Measurements from ENCODE around the gene CAV1.

The CAV1 gene

GRCh38 chr7:116571552-116571951, 46.7 kb downstream of the CAV1 start:
- Histone ChIP-seq H3K79me1 (replicated peaks; ENCODE audit: low read length, poor library complexity, severe bottlenecking) (no peaks in the 10 kb centered on the region), H4K8ac (ENCODE audit: low read length) (no peak overlapping the region), H3K27me3 (ENCODE audit: control insufficient read depth in 1 of 2, insufficient read depth in 1 of 2, low read length in 2 of 2) (no peaks in the 10 kb centered on the region), H3K4ac (ENCODE audit: low read depth in 1 of 2, low read length in 2 of 2) (no peak overlapping the region), H3K23ac (ENCODE audit: low read length in 2 of 2) (no peak overlapping the region), H3K9me3 (ENCODE audit: control insufficient read depth, low read length) (no peaks in the 10 kb centered on the region), H2BK120ac (ENCODE audit: low read depth, low read length) (no peak overlapping the region), H3K14ac (ENCODE audit: low read length in 2 of 2) (no peak overlapping the region), H3K4me3 (ENCODE audit: insufficient read depth in 1 of 2, low read depth in 1 of 2, low read length in 2 of 2) (no peak overlapping the region), H3K27ac (ENCODE audit: low read length, poor library complexity, severe bottlenecking) (peak overlapping the region; percentile 69), H3K4me1 (ENCODE audit: control insufficient read depth, insufficient read depth, low read depth, low read length) (peaks cover under 1% of the 10 kb centered on the region), H2AFZ (ENCODE audit: low read depth, low read length) (no peak overlapping the region), H3K4me2 (ENCODE audit: low read length, poor library complexity, severe bottlenecking) (no peak overlapping the region), H2BK12ac (ENCODE audit: low read length in 2 of 2) (no peak overlapping the region), H2AK5ac (ENCODE audit: low read length, severe bottlenecking) (no peak overlapping the region), H3K9ac (ENCODE audit: low read length) (peak overlapping the region; percentile 79), H3K36me3 (ENCODE audit: control insufficient read depth in 1 of 2, insufficient read depth in 2 of 2, low read depth in 1 of 2, low read length in 2 of 2) (no peaks in the 10 kb centered on the region), H2BK5ac (ENCODE audit: low read depth, low read length, poor library complexity, severe bottlenecking) (no peak overlapping the region), H4K91ac (ENCODE audit: low read length) (no peak overlapping the region), H2BK15ac (ENCODE audit: low read depth, poor library complexity, severe bottlenecking) (no peak overlapping the region), H3K18ac (ENCODE audit: low read depth in 1 of 2, low read length in 2 of 2) (no peak overlapping the region)
- WGBS, result 50% methylated on average over 1 of the region's 2 CpGs
- no peak for DNase-seq

- no peak for DNase-seq
- peak overlapping the region; percentile 79 for H3K9ac ChIP-seq (ENCODE audit: low read length)
- WGBS, result 90% methylated on average over 2 of the region's 3 CpGs
- H3K14ac ChIP-seq (ENCODE audit: low read length in 2 of 2), result no peak overlapping the region
- no peak overlapping the region for H2BK15ac ChIP-seq (ENCODE audit: low read depth, poor library complexity, severe bottlenecking)
- no peak overlapping the region for H2BK5ac ChIP-seq (ENCODE audit: low read depth, low read length, poor library complexity, severe bottlenecking)
- no peak overlapping the region for H3K4me2 ChIP-seq (ENCODE audit: low read length, poor library complexity, severe bottlenecking)
- H2AFZ ChIP-seq (ENCODE audit: low read depth, low read length), result no peak overlapping the region
- no peak overlapping the region for H3K4me3 ChIP-seq (ENCODE audit: insufficient read depth in 1 of 2, low read depth in 1 of 2, low read length in 2 of 2)
- H3K23ac ChIP-seq (ENCODE audit: low read length in 2 of 2), result no peak overlapping the region
- H2BK120ac ChIP-seq (ENCODE audit: low read depth, low read length), result no peak overlapping the region
- peaks cover 4% of the 10 kb centered on the region for H3K4me1 ChIP-seq (ENCODE audit: control insufficient read depth, insufficient read depth, low read depth, low read length)
- H3K9me3 ChIP-seq (ENCODE audit: control insufficient read depth, low read length), result no peaks in the 10 kb centered on the region
- H3K27ac ChIP-seq (ENCODE audit: low read length, poor library complexity, severe bottlenecking), result no peak overlapping the region
- no peak overlapping the region for H3K4ac ChIP-seq (ENCODE audit: low read depth in 1 of 2, low read length in 2 of 2)
- no peaks in the 10 kb centered on the region for H3K79me1 ChIP-seq (replicated peaks; ENCODE audit: low read length, poor library complexity, severe bottlenecking)
- no peak overlapping the region for H2BK12ac ChIP-seq (ENCODE audit: low read length in 2 of 2)
- no peaks in the 10 kb centered on the region for H3K36me3 ChIP-seq (ENCODE audit: control insufficient read depth in 1 of 2, insufficient read depth in 2 of 2, low read depth in 1 of 2, low read length in 2 of 2)
- H3K27me3 ChIP-seq (ENCODE audit: control insufficient read depth in 1 of 2, insufficient read depth in 1 of 2, low read length in 2 of 2), result no peaks in the 10 kb centered on the region
- H4K8ac ChIP-seq (ENCODE audit: low read length), result no peak overlapping the region
- no peak overlapping the region for H2AK5ac ChIP-seq (ENCODE audit: low read length, severe bottlenecking)
- H4K91ac ChIP-seq (ENCODE audit: low read length), result no peak overlapping the region
- no peak overlapping the region for H3K18ac ChIP-seq (ENCODE audit: low read depth in 1 of 2, low read length in 2 of 2)
These were observed 47.2 kb downstream of the CAV1 start for GRCh38 chr7:116572036-116572435.

- Histone ChIP-seq H3K9ac (ENCODE audit: low read length) (peak overlapping the region; percentile 47), H3K4ac (ENCODE audit: low read depth in 1 of 2, low read length in 2 of 2) (peak overlapping the region in 1 of 2 experiments; percentile 37), H4K91ac (ENCODE audit: low read length) (no peak overlapping the region), H3K4me3 (ENCODE audit: insufficient read depth in 1 of 2, low read depth in 1 of 2, low read length in 2 of 2) (no peak overlapping the region), H2BK12ac (ENCODE audit: low read length in 2 of 2) (peak overlapping the region in 1 of 2 experiments; percentile 63), H2AFZ (ENCODE audit: low read depth, low read length) (no peak overlapping the region), H3K79me1 (replicated peaks; ENCODE audit: low read length, poor library complexity, severe bottlenecking) (no peaks in the 10 kb centered on the region), H3K27me3 (ENCODE audit: control insufficient read depth in 1 of 2, insufficient read depth in 1 of 2, low read length in 2 of 2) (no peaks in the 10 kb centered on the region), H3K14ac (ENCODE audit: low read length in 2 of 2) (no peak overlapping the region), H2BK15ac (ENCODE audit: low read depth, poor library complexity, severe bottlenecking) (no peak overlapping the region), H3K9me3 (ENCODE audit: control insufficient read depth, low read length) (peaks cover under 1% of the 10 kb centered on the region), H2BK120ac (ENCODE audit: low read depth, low read length) (no peak overlapping the region), H3K18ac (ENCODE audit: low read depth in 1 of 2, low read length in 2 of 2) (no peak overlapping the region), H4K8ac (ENCODE audit: low read length) (no peak overlapping the region), H3K36me3 (ENCODE audit: control insufficient read depth in 1 of 2, insufficient read depth in 2 of 2, low read depth in 1 of 2, low read length in 2 of 2) (no peaks in the 10 kb centered on the region), H2AK5ac (ENCODE audit: low read length, severe bottlenecking) (no peak overlapping the region), H3K4me1 (ENCODE audit: control insufficient read depth, insufficient read depth, low read depth, low read length) (peaks cover 5% of the 10 kb centered on the region), H3K23ac (ENCODE audit: low read length in 2 of 2) (no peak overlapping the region), H3K4me2 (ENCODE audit: low read length, poor library complexity, severe bottlenecking) (no peak overlapping the region), H2BK5ac (ENCODE audit: low read depth, low read length, poor library complexity, severe bottlenecking) (no peak overlapping the region), H3K27ac (ENCODE audit: low read length, poor library complexity, severe bottlenecking) (no peak overlapping the region)
- no peak for DNase-seq
These were observed 48.7 kb downstream of the CAV1 start for GRCh38 chr7:116573541-116573940.

GRCh38 chr7:116574025-116574822, 49.4 kb downstream of the CAV1 start:
- Histone ChIP-seq H3K4me1 (ENCODE audit: control insufficient read depth, insufficient read depth, low read depth, low read length) (peaks cover 5% of the 10 kb centered on the region), H3K9ac (ENCODE audit: low read length) (peak overlapping the region; percentile 47), H2BK12ac (ENCODE audit: low read length in 2 of 2) (peak overlapping the region in 1 of 2 experiments; percentile 17), H3K4ac (ENCODE audit: low read depth in 1 of 2, low read length in 2 of 2) (no peak overlapping the region), H3K18ac (ENCODE audit: low read depth in 1 of 2, low read length in 2 of 2) (peak overlapping the region in 1 of 2 experiments; percentile 13), H3K27me3 (ENCODE audit: control insufficient read depth in 1 of 2, insufficient read depth in 1 of 2, low read length in 2 of 2) (no peaks in the 10 kb centered on the region), H3K9me3 (ENCODE audit: control insufficient read depth, low read length) (peaks cover 4% of the 10 kb centered on the region), H2BK120ac (ENCODE audit: low read depth, low read length) (no peak overlapping the region), H3K27ac (ENCODE audit: low read length, poor library complexity, severe bottlenecking) (peak overlapping the region; percentile 30), H2BK15ac (ENCODE audit: low read depth, poor library complexity, severe bottlenecking) (peak overlapping the region; percentile 74), H2AK5ac (ENCODE audit: low read length, severe bottlenecking) (no peak overlapping the region), H4K8ac (ENCODE audit: low read length) (no peak overlapping the region), H3K14ac (ENCODE audit: low read length in 2 of 2) (no peak overlapping the region), H2AFZ (ENCODE audit: low read depth, low read length) (no peak overlapping the region), H2BK5ac (ENCODE audit: low read depth, low read length, poor library complexity, severe bottlenecking) (no peak overlapping the region), H4K91ac (ENCODE audit: low read length) (no peak overlapping the region), H3K4me3 (ENCODE audit: insufficient read depth in 1 of 2, low read depth in 1 of 2, low read length in 2 of 2) (no peak overlapping the region), H3K4me2 (ENCODE audit: low read length, poor library complexity, severe bottlenecking) (no peak overlapping the region), H3K23ac (ENCODE audit: low read length in 2 of 2) (no peak overlapping the region), H3K79me1 (replicated peaks; ENCODE audit: low read length, poor library complexity, severe bottlenecking) (no peaks in the 10 kb centered on the region), H3K36me3 (ENCODE audit: control insufficient read depth in 1 of 2, insufficient read depth in 2 of 2, low read depth in 1 of 2, low read length in 2 of 2) (no peaks in the 10 kb centered on the region)
- 83% methylated on average over 2 of the region's 2 CpGs for WGBS
- peak; percentile 47 for DNase-seq

All from mesenchymal stem cell (in vitro differentiated cells and primary cell).